T47D (cell line): ENCODE data around the gene ATRNL1.
"Not testable (repeated sequence)": the region's sequence is repeated elsewhere in the genome, so short reads cannot be mapped to it uniquely, and the experiment has no call there.

ENCODE experiments used
- DNase-seq, 2 experiments: peaks; one replicate each; pipeline versions ENCODE4 v3.0.0 to v3.0.0-alpha.2; 2011 to 2012; ENCODE audit warnings: low read depth in 1 of 2, low spot score in 1 of 2
- JUND ChIP-seq: IDR thresholded peaks from 2 replicates; pipeline ENCODE4 v1.6.1; 2012; ENCODE audit warnings: low read depth
- in situ Hi-C: cut with HindIII; loops from 2 replicates; pipeline ENCODE4 v1.10.0; 2016; ENCODE audit warnings: low sequenced_read_pairs, low pct_unique_long_range_greater_than_20kb

ATRNL1 gene

DNA sequence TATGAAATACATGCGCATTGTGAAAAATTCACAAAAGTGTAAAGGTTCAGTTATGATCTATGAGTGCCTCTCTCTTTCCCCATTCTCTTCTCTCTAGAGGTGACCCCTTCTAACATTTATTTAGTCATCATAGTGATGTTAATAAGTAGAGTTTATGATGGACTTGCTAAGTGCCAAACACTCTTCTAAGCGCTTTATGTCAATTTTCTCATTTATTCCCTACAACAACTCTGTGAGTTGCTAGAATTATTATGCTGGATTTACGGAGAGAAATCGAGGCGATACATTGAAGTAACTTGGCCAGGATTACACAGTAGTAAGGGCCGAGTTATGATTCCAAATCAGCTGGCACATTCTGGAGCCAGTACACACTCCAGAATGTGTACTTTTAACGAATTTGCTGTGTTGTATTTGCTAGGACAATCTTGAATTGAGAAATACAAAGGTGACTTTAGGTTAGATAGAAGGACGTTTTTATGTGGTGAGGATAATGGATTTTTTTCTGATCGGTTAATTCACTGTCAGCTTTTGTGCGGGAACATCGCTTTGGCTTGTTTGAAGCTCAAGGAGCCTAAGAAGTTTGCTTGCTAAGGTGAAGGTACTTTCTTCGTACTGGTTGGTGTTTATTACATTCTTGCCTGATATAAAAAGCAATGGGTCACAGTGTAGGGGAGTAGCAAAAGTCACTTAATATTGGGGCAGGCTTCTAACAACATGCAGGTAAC, 1.4 kb downstream of the ATRNL1 start:
- in situ Hi-C loops, result no loop called here
- TF ChIP-seq JUND, result no peak
- no peak for DNase-seq

DNA sequence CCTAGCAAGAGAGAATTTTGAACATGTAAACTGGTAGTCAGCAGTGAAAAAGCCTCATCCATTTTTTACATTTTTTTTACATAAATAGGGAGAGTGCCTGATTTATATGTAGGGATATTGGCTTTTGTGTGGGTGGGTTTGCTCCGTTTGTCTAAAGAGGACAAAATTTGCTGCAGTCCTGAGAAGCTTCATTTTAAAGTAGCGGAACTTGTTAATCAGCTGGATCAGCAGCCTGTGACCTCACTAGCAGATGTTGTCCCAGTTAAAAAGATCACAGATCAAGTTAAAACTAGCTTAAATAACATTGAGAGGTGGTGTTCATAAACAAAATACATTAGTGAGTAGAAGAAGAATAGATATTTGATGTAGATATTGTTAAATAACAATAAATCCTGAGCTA, 2.6 kb downstream of the ATRNL1 start:
- TF ChIP-seq JUND, result no peak
- DNase-seq, result no peak
- in situ Hi-C loops, result no loop called here

DNA sequence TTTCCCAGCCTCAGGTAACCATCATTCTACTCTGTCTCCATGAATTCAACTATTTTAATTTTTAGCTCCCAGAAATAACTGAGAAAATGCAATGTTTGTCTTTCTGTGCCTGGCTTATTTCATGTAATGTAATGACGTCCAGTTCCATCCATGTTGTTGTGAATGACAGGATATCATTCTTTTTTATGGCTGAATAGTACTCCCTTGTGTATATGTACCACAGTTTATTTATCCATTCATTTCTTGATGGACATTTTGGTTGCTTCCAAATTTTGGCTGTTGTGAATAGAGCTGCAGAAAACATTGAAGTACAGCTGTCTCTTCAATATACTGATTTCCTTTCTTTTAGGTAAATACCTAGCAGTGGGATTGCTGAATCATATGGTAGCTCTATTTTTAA, 10.5 kb downstream of the ATRNL1 start:
- no peak for DNase-seq
- in situ Hi-C loops, result no loop called here
- TF ChIP-seq JUND, result no peak

DNA sequence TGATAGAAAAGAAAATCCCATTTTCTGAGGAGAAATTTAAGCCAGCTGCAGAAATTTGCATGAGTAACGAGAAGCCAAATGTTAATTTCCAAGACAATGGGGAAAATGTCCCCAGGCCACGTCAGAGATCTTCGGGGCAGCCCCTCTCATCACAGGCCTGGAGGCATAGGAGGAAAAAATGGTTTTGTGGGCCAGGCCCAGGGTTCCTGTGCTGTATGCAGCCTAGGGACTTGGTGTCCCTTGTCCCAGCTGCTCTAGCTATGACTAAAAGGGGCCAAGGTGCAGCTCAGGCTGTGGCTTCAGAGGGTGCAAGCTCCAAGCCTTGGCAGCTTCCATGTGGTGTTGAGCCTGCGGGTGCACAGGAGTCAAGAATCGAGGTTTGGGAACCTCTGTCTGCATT, 12.2 kb downstream of the ATRNL1 start:
- in situ Hi-C loops, DNase-seq: not testable (repeated sequence)

DNA sequence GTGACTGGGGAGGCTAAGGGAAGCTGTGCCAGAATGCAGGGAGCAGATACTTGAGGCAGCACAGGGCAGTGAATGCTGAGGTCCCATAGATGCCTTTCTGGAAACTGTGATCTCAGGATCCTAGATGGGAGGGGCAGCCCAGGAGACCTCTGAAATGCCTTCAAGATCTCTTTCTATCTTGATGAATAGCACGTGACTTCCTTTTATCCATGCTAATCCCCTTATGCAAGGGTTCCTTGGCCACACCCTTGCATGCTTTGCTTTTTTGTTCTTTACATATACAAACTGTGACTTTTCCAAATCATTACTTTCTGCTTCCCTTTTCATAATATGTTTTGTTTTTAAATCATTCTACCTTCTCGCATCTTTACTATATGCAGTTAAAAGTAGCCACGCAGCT, 14.7 kb downstream of the ATRNL1 start:
- DNase-seq, result no peak
- TF ChIP-seq JUND, result no peak
- in situ Hi-C loops, result no loop called here

DNA sequence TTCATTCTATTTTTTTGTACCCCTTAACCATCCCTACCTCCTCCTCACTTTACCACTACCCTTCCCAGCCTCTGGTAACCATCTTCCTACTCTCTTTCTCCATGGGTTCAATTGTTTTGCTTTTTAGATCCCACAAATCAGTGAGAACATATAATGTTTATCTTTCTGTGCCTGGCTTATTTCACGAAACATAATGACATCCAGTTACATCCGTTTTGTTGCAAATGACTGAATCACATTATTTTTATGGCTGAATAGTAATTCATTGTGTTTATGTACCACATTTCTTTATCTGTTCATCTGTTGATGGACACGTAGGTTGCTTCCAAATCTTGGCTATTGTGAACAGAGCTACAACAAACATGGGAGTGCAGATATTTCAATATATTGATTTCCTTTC, 24.1 kb downstream of the ATRNL1 start:
- TF ChIP-seq JUND, result no peak
- in situ Hi-C loops, result no loop called here
- no peak for DNase-seq

DNA sequence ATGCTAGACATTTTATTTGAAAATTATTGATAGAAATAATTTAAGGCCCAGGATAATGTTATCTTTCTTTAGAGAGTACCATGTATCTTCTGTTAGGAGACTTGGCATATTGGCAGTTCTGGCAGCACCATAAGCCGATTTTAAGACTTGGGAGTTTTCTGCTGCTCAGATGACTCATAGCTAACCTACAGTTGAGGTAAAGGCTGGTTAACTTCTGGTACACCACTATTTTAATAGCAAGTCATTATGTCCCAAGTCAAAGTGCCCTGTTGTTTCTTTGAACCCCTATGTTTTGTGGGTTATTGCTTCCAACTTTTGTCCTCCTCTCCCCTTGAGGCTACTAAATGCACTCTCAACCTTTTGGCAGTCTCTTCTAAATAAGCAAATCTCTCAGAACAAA, 25.2 kb downstream of the ATRNL1 start:
- no peak for DNase-seq
- no peak for TF ChIP-seq JUND
- in situ Hi-C loops, result no loop called here

DNA sequence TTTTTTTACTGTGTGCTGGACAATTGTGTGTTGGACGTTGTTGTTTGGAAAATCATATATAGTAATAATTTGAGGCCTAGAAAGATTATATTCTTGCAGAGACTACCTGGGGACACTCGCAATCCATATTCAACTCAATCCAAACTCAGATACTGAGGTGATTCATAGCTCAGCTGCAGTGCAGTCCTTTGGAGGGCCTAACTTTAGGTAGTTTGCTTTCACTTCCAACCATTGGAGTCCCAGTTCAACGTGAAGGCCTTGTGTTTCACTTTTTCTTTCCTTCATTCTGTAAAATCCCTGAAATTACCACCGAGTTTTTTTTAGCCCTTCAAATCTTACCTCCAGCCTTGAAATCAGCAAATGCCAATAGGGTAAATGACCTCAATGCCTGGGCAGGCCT, 32.3 kb downstream of the ATRNL1 start:
- DNase-seq, result no peak
- in situ Hi-C loops, result no loop called here
- no peak for TF ChIP-seq JUND

DNA sequence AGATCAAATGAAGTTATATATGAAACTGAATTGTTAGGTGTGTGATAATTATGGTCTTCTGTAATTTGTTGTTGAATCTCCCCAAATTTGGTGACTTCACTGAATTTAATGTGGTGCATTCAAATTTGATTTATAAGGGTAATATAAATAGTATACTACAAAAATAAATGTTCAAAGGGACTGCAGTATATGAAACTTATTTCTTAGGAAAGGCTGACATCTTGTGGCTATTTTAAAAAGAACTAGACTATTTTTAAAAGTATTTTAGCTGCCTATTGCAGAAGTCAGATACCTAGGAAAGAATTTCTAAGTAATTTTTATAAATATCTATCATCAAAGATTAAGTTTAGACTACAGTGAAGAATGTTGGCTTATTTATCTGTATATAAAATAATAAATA, 36.6 kb downstream of the ATRNL1 start:
- peak in 1 of 2 experiments; percentile 36 for DNase-seq
- no peak for TF ChIP-seq JUND
- in situ Hi-C loops, result no loop called here

DNA sequence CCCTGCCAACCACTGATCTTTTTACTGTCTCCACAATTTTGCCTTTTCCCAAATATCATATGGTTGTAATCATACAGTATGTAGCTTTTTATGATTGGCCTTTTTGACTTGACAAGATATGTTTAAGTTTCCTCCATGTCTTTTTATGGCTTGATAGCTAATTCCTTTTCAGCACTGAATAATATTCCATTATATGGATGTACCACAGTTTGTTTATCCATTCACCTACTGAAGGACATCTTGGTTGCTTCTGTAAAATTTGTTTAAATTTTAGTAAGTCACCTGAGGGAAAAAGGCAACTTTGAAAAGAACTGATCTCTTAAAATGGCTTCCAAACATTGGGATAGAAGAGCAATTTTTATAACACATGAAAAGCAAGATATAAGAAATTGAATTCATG, 43.5 kb downstream of the ATRNL1 start:
- in situ Hi-C loops, result no loop called here
- no peak for DNase-seq
- TF ChIP-seq JUND, result no peak

DNA sequence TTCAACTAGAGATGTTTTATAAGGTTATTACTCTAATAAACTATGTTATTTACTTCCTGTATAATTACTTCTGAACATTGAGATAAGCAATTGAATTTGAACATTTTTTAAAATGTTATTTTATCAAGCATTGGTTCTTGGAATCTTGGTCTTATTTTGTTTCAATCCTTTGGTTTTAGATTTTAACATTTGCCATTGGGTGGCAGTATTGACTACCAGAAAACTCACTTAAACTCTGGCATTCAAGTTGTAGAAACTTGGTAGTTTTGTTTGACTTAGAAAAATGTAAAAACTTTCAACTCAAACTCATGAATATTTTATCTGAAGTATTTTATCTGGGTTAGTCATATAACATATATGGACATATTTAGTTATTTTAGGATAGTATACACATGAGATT, 48.1 kb downstream of the ATRNL1 start:
- peak in 1 of 2 experiments; percentile 16 for DNase-seq
- in situ Hi-C loops, result no loop called here
- TF ChIP-seq JUND, result no peak

DNA sequence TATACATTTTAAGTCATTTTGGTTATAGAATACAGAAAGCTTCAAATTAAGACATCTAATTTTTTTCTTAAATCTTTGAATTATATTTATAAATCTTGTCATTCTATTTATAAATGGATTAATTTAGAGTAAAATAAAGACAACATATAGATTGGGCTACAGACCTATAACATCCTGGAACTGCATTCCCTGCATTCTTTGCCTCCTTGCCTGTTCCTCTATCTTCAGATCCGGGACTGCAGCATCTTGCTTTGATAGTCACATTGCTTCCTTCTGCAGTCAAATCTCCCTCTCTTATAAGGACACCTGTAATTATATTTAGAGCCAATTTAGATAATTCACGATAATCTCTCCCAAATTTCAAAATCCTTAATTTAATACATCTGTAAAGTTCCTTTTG, 64.2 kb downstream of the ATRNL1 start:
- in situ Hi-C loops, result no loop called here
- DNase-seq, result no peak
- TF ChIP-seq JUND, result no peak

DNA sequence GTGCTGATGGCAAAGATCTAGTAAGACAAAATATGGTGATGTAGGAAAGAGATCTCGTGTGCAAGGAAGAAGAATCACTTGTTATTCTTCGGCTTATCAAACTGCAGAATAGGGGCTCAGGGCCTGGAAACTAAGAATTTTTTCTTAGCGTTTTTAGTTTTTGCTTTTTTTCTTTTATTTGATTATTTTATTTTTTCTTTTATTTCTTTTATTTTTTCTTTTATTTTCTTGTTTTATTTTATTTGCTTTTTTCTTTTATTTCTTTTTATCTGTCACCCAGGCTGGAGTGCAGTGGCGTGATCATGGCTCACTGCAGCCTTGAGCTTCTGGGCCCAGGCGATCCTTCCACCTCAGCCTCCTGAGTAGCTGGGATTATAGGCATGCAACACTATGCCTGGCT, 70.0 kb downstream of the ATRNL1 start:
- TF ChIP-seq JUND, result no peak
- DNase-seq, result no peak
- in situ Hi-C loops, result no loop called here

DNA sequence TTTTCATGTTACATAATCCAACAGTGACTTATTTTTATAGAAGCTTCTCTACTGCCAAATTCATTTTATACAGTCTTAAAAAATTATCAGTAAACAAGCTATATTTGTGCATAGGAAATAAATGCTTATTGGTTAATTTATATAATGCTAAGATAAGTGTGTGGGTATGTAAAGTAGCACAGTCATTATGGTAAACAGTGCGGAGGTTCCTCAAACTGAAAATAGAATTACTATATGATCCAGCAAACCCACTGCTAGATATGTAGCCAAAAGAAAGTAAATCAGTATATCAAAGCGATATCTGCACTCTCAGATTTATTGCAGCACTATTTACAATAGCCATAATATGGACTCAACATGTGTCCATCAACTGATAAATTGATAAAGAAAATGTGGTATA, 71.1 kb downstream of the ATRNL1 start:
- in situ Hi-C loops, result no loop called here
- TF ChIP-seq JUND, result no peak
- DNase-seq, result no peak

DNA sequence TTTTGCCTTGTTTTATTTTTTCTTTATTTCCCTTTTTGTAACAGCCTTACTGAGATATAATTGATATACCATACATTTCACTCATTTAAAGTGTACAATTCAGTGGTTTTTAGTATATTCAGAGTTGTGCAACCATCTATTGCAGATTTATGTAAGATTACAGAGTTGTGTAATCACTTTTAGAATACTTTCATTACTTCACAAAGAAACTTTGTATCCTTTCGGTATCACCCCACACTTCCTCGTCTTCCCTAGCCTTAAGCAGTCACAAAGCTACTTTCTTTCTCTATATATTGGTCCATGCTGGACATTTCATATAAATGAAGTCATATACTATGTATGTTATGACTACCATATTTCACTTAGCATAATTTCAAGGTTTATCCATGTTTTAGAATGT, 74.6 kb downstream of the ATRNL1 start:
- no peak for TF ChIP-seq JUND
- in situ Hi-C loops, result no loop called here
- DNase-seq, result no peak
